H9 (cell line): ENCODE data around the gene IRF2BP2. TPM values are rescaled to one million over a fixed set of nuclear protein-coding genes. Genes with fewer than 3 reads are reported as not detected.

ENCODE experiments used
- DNase-seq: peaks from one replicate; pipeline ENCODE4 v3.0.0-alpha.2; 2017
- H2AFZ ChIP-seq: one replicate; pipeline ENCODE4 v1.6.1; 2013; ENCODE audit warnings: mild to moderate bottlenecking, low read length, control low read depth, moderate library complexity
- H2AK5ac ChIP-seq: 2 replicates; pipeline ENCODE4 v1.6.1; 2013; ENCODE audit warnings: low read length, control low read depth, mixed read lengths; ENCODE audit not compliant: insufficient read length
- H2BK120ac ChIP-seq: one replicate; pipeline ENCODE4 v1.6.1; 2013; ENCODE audit warnings: low read depth, mild to moderate bottlenecking, low read length, control low read depth, inconsistent platforms; ENCODE audit not compliant: poor library complexity, severe bottlenecking
- H2BK12ac ChIP-seq: 2 replicates; pipeline ENCODE4 v1.6.1; 2013; ENCODE audit warnings: low read length, control low read depth, mixed read lengths, low read depth; ENCODE audit not compliant: insufficient read length
- H2BK15ac ChIP-seq: 2 replicates; pipeline ENCODE4 v1.6.1; 2013; ENCODE audit warnings: low read depth, low read length, control low read depth
- H2BK20ac ChIP-seq: one replicate; pipeline ENCODE4 v1.6.1; 2013; ENCODE audit warnings: low read depth, mild to moderate bottlenecking, low read length, control low read depth, inconsistent platforms; ENCODE audit not compliant: poor library complexity, severe bottlenecking
- H2BK5ac ChIP-seq: 2 replicates; pipeline ENCODE4 v1.6.1; 2013; ENCODE audit warnings: low read length, control low read depth, mixed read lengths; ENCODE audit not compliant: insufficient read length
- H3K14ac ChIP-seq: 2 replicates; pipeline ENCODE4 v1.6.1; 2013; ENCODE audit warnings: low read length, control low read depth; ENCODE audit not compliant: insufficient read depth
- H3K18ac ChIP-seq: 2 replicates; pipeline ENCODE4 v1.6.1; 2013; ENCODE audit warnings: low read depth, mild to moderate bottlenecking, mixed read lengths, low read length, control low read depth; ENCODE audit not compliant: insufficient read length
- H3K23ac ChIP-seq: 2 replicates; pipeline ENCODE4 v1.6.1; 2013; ENCODE audit warnings: low read length, control low read depth, mixed read lengths, low read depth; ENCODE audit not compliant: insufficient read length
- H3K23me2 ChIP-seq: 2 replicates; pipeline ENCODE4 v1.6.1; 2013; ENCODE audit warnings: low read depth, mild to moderate bottlenecking, mixed read lengths, low read length, control low read depth; ENCODE audit not compliant: insufficient read length, poor library complexity, severe bottlenecking
- H3K27ac ChIP-seq: 2 replicates; pipeline ENCODE4 v1.5.1; 2013; ENCODE audit warnings: low read length, control low read depth, mixed read lengths, low read depth; ENCODE audit not compliant: insufficient read length
- H3K27me3 ChIP-seq: 2 replicates; pipeline ENCODE4 v1.6.1; 2013; ENCODE audit warnings: low read length, control low read depth, inconsistent platforms; ENCODE audit not compliant: insufficient read depth
- H3K4ac ChIP-seq: 2 replicates; pipeline ENCODE4 v1.6.1; 2013; ENCODE audit warnings: low read depth, mild to moderate bottlenecking, control low read depth, inconsistent platforms, low read length, moderate library complexity
- H3K4me1 ChIP-seq: 2 replicates; pipeline ENCODE4 v1.6.1; 2013; ENCODE audit warnings: low read length, control low read depth, inconsistent platforms; ENCODE audit not compliant: insufficient read depth
- H3K4me2 ChIP-seq: 2 replicates; pipeline ENCODE4 v1.6.1; 2013; ENCODE audit warnings: low read length, control low read depth, mixed read lengths; ENCODE audit not compliant: insufficient read length, insufficient read depth
- H3K56ac ChIP-seq: 2 replicates; pipeline ENCODE4 v1.6.1; 2013; ENCODE audit warnings: low read depth, mild to moderate bottlenecking, mixed read lengths, low read length, control low read depth; ENCODE audit not compliant: insufficient read length
- H3K79me1 ChIP-seq: 2 replicates; pipeline ENCODE4 v1.6.1; 2013; ENCODE audit warnings: low read depth, mild to moderate bottlenecking, moderate library complexity, low read length, control low read depth, inconsistent platforms; ENCODE audit not compliant: insufficient read depth, poor library complexity, severe bottlenecking
- H3K79me2 ChIP-seq: 2 replicates; pipeline ENCODE4 v1.6.1; 2013; ENCODE audit warnings: low read length, control low read depth, inconsistent platforms; ENCODE audit not compliant: insufficient read depth
- H3K9ac ChIP-seq: 2 replicates; pipeline ENCODE4 v1.6.1; 2013; ENCODE audit warnings: low read length, control low read depth, mixed read lengths; ENCODE audit not compliant: insufficient read length; ENCODE audit errors: extremely low read depth
- H3K9me3 ChIP-seq: one replicate; pipeline ENCODE4 v1.6.1; 2013; ENCODE audit warnings: low read depth, low read length, inconsistent platforms; ENCODE audit not compliant: control insufficient read depth
- H3T11ph ChIP-seq: one replicate; pipeline ENCODE4 v1.6.1; 2013; ENCODE audit warnings: mild to moderate bottlenecking, low read length, control low read depth, inconsistent platforms
- H4K20me1 ChIP-seq: one replicate; pipeline ENCODE4 v1.6.1; 2013; ENCODE audit not compliant: control insufficient read depth, insufficient read length, insufficient read depth
- H4K5ac ChIP-seq: 2 replicates; pipeline ENCODE4 v1.6.1; 2013; ENCODE audit warnings: low read depth, mild to moderate bottlenecking, mixed read lengths, low read length, control low read depth; ENCODE audit not compliant: insufficient read length
- H4K8ac ChIP-seq: replicated peaks from 2 replicates; pipeline ENCODE4 v1.6.1; 2013; ENCODE audit warnings: low read length, control low read depth, mixed read lengths, low read depth; ENCODE audit not compliant: insufficient read length
- H4K91ac ChIP-seq: 2 replicates; pipeline ENCODE4 v1.6.1; 2013; ENCODE audit warnings: low read depth, mild to moderate bottlenecking, moderate library complexity, mixed read lengths, low read length, control low read depth; ENCODE audit not compliant: insufficient read length
- H3K27ac Mint-ChIP-seq, 3 experiments: 2 replicates in 2 of 3; 3 replicates in 1 of 3; pipeline ENCODE4 v1.8.0; 2020 to 2021; ENCODE audit warnings: mixed read lengths in 3 of 3, mild to moderate bottlenecking in 1 of 3, moderate library complexity in 1 of 3
- H3K27me3 Mint-ChIP-seq: 2 replicates; pipeline ENCODE4 v1.8.0; 2021; ENCODE audit warnings: low read depth, mild to moderate bottlenecking, moderate library complexity, mixed read lengths
- H3K36me3 Mint-ChIP-seq, 3 experiments: 2 replicates in 2 of 3; 3 replicates in 1 of 3; pipeline ENCODE4 v1.8.0; 2020 to 2021; ENCODE audit warnings: low read depth in 3 of 3, mixed read lengths in 3 of 3; ENCODE audit not compliant: insufficient read depth in 1 of 3
- H3K4me1 Mint-ChIP-seq, 2 experiments: 2 replicates each; pipeline ENCODE4 v1.8.0; 2020; ENCODE audit warnings: mixed read lengths in 2 of 2
- H3K4me3 Mint-ChIP-seq, 2 experiments: 2 replicates in 1 of 2; 3 replicates in 1 of 2; pipeline ENCODE4 v1.8.0; 2020 to 2021; ENCODE audit warnings: mild to moderate bottlenecking in 2 of 2, mixed read lengths in 2 of 2, moderate library complexity in 1 of 2
- H3K9me3 Mint-ChIP-seq, 2 experiments: 2 replicates in 1 of 2; 3 replicates in 1 of 2; pipeline ENCODE4 v1.8.0; 2020; ENCODE audit warnings: mild to moderate bottlenecking in 2 of 2, mixed read lengths in 2 of 2, moderate library complexity in 1 of 2
- CTCF ChIP-seq: fragments of 200-600 bp; sonication (generic); conservative IDR thresholded peaks from 3 replicates; pipeline ENCODE4 v1.8.0; 2021; ENCODE audit warnings: antibody characterized with exemption, mild to moderate bottlenecking
- WGBS: extraction: QIAGEN DNeasy Blood & Tissue Kit; methylation state at CpG from one replicate; pipeline ENCODE4 v1.1.7; 2013; ENCODE audit warnings: missing lambda C conversion rate, low lambda C conversion rate, mixed read lengths; ENCODE audit not compliant: insufficient read length; ENCODE audit errors: extremely low coverage; 5-methylcytosine and 5-hydroxymethylcytosine counted together
- total RNA-seq: library from RNA; stranded (reverse); gene quantifications from 2 replicates; pipeline ENCODE4 v1.2.1, GENCODE V29; 2021

IRF2BP2 gene
- total RNA-seq, 1 experiment from 2014 or later, result 80.2 TPM

- Histone ChIP-seq H2AFZ (no peak overlapping the region), H2BK15ac (no peak overlapping the region), H3K79me1 (no peaks in the 10 kb centered on the region), H3K23ac (no peak overlapping the region), H3K79me2 (no peaks in the 10 kb centered on the region), H2BK5ac (no peak overlapping the region), H4K20me1 (no peaks in the 10 kb centered on the region), H3K9me3 (no peaks in the 10 kb centered on the region), H3K27me3 (no peaks in the 10 kb centered on the region), H4K91ac (no peak overlapping the region), H3K14ac (no peak overlapping the region), H3T11ph (no peak overlapping the region), H4K8ac (no peak overlapping the region), H2AK5ac (no peak overlapping the region), H2BK20ac (no peak overlapping the region), H3K56ac (no peak overlapping the region), H2BK120ac (no peak overlapping the region), H3K18ac (no peak overlapping the region), H4K5ac (no peak overlapping the region), H3K9ac (no peak overlapping the region), H3K27ac (no peak overlapping the region), H2BK12ac (no peak overlapping the region), H3K4me1 (no peaks in the 10 kb centered on the region), H3K23me2 (no peaks in the 10 kb centered on the region), H3K4ac (no peak overlapping the region), H3K4me2 (no peak overlapping the region)
- Mint-ChIP-seq H3K4me3 (no peak overlapping the region), H3K9me3 (no peaks in the 10 kb centered on the region; a peak in 1 of 5 replicates), H3K4me1 (no peaks in the 10 kb centered on the region), H3K27me3 (peaks cover 4% of the 10 kb centered on the region), H3K27ac (no peak overlapping the region), H3K36me3 (no peaks in the 10 kb centered on the region)
- WGBS, result no CpG with 5 or more reads among the region's 7 CpGs
- DNase-seq, result no peak
- TF ChIP-seq CTCF, result no peak
These were observed 28.8 kb downstream of the IRF2BP2 start for GRCh38 chr1:234581063-234581714.
